Stimulated activated CD4-positive, alpha-beta T cell treated with anti-CD3 and anti-CD28 coated beads, Interleukin-1b, Interleukin-23, amount 100 ng/mL, for 4 hours (primary cell): ENCODE results near the gene CHPF.

ENCODE experiments used
- DNase-seq, 2 donors: peaks; one replicate each; pipeline ENCODE4 v3.0.0-alpha.2; 2020; ENCODE audit warnings: low read depth in 2 of 2

CHPF gene

DNA sequence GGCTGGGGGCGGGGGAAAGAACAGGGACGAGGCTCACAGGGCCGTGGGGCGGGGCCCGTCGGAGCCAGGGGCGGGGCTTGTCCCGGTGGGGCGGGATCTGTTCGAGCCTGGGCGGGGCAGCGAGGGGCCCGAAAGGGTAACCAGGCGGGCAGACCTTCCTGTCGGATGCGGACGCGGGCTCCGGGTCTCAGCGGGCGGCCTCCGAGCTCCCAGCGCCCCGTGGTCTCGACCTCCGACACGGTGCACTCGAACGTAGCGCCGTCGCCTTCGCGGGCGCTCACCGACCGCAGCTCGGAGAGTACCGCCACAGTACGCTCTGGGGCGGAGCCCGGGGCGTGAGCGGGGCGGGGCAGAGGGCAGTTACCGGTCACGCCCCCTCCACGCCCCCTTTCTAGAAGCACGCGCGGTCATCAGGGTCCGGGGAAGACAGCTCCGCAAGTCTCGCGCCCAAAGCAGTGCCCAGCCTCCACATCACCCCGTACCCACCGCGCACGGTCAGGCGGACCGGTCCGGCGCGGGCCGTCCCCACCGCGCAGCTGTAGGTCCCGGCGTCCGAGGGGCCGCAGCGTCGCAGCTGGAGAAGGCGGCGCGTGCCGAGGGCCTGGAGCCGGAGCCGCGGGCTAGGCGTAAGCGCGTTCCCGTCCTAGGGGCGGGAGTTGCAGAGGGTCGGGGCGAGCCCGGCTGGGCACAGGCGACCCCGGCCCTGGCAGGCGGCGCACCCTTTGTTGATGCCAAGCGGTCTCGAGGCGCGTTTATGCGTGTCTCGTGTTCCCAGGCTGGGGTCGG, 9.0 kb upstream of the CHPF start:
- DNase-seq = peak; percentile 68 to 81

DNA sequence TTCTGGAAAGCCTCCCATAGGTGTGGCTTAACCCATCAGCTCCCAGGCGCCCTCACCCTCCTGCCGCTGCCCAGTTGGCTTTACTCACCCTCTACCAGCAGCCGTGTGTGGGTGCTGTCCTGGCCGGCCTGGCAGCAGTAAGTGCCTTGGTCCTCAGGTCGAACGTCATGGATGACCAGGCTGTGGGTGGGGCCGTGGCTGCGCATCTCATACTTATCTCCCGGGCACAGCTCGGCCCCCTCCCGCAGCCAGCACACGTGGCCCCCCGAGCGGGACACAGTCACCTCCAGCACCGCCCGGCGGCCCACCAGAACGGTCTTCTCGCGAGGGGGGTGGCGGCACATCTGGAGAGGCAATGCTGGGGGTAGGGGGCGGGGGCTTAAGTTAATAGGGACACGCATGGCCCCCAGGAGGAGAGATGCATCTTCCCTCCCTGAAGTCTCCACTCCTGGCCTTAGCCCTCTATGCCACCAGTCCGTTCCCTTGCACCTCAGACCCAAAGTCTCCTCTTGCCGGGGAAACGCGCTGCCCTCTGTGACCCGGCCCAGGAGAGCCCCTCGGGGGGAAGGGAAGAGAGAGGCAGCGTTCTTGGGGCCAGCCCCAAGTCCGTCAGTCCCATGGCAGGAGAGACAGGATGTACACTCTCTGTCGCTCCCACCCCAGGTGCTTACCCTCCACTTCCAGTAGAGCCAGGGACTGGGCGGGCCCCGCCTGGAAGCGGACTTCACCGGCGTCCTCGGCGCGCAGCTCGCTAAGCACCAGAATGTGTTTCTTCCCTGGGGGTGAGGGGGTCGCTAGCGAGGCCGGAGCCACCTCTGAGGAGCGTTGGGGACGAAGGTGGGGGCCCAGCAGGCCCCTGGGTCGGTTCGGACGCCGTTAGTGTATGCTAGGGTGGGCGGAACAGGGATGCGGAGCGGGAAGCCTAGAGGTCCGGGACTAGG, 8.1 kb upstream of the CHPF start:
- no peak for DNase-seq

DNA sequence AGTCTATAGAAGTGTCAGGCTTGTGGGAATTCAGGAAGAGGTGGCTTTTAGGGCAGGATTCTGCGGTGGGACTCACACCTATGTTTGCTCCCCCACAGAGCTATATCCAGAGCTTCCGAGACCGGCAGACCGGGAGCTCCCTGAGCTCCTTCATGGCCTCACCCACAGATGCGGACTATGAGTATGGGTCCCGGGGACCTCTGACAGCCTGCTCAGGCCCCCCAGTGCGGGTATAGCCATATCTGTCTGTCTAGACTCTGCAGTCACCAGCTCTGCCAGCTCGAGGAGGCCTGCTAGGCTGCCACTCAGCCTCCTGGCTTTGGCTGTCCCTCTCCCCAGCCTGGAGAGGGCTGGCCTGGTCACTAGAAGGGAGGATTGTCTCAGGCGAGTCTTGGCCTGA, 6.0 kb upstream of the CHPF start:
- DNase-seq = no peak

DNA sequence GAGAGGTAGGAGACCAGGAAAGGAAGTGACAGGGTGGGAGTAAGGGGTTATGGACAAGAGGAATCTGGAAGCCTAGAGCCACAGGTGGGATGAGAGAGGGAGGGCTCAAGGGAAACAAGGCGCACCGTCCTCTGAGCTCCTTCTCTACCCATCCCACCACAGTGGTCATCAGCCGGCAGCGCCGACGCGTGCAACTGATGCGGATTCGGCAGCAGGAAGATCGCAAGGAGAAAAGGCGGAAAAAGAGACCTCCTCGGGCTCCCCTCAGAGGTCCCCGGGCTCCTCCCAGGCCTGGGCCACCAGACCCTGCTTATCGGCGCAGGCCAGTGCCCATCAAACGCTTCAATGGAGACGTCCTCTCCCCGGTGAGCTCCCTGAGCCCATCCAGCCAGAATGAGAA, 5.4 kb upstream of the CHPF start:
- DNase-seq = no peak

DNA sequence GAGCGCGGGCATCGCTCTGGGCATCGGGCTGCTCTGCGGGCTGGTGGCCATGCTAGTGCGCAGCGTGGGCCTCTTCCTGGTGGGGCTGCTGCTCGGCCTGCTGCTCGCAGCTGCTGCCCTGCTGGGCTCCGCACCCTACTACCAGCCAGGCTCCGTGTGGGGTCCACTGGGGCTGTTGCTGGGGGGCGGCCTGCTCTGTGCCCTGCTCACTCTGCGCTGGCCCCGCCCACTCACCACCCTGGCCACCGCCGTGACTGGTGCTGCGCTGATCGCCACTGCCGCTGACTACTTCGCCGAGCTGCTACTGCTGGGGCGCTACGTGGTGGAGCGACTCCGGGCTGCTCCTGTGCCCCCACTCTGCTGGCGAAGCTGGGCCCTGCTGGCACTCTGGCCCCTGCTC, 4.0 kb upstream of the CHPF start:
- no peak for DNase-seq

DNA sequence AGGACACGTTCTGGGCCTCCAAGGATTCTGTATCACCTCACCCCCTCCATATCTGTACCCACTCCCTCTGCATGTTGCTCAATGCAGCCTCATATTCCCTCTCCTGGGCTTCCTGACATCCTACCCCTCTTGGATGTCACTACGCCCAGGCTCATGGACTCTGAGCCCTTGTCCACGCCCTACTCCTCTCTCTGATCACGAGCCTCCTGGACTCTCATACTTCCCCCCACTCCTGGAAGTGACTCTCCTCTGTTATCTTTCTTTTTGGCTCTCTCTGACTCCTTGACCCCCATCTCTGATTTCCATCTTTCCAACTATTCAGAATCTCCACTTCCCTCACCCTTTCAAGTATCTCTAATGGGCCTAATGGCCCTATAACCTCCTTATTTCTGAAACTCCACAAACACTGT, 2.3 kb upstream of the CHPF start:
- DNase-seq = no peak

DNA sequence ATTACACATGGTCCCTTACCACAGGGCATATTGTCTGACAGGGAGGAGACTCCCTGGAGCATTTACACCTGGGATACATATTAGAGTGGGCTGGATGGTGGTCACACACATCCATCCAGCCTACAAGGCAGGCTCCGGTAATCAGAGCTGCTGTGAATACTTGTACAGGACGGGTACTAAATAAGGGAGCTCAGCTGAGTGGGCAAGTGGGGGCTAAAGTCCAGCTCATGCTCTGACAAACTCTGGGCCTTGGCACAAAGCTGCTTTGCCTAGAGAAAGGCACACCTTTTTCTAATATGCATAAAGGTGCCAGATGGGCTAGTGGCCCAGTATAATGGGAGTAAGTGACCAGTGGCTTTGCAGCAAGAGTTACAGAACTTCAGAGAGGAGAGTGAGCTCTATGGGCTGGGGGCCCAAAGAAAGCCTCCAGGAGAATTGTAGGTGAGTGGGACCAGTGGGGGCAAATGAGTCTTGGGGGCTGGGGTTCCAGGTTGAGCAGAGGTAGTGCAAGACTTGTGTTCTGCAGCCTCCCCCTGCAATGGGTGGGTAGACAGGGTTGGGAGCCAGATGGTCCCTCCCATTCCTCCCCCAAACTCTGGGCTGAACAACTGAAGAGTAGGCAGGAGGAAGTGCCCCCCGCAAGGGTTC, 1.8 kb upstream of the CHPF start:
- no peak for DNase-seq

DNA sequence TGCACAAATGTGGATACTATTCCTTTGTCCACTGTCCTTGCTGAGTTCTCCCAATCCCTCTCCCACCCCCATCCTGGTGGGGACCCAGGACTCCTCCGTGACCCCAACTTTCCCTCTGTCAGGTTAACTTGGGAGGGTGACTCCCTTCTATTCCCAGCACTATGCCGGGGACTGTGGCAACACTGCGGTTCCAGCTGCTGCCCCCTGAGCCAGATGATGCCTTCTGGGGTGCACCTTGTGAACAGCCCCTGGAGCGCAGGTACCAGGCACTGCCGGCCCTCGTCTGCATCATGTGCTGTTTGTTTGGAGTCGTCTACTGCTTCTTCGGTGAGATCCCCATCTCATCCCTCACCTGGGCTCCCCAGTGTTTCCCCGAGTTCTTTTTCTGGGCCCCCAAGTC, 958 bp upstream of the CHPF start:
- no peak for DNase-seq

DNA sequence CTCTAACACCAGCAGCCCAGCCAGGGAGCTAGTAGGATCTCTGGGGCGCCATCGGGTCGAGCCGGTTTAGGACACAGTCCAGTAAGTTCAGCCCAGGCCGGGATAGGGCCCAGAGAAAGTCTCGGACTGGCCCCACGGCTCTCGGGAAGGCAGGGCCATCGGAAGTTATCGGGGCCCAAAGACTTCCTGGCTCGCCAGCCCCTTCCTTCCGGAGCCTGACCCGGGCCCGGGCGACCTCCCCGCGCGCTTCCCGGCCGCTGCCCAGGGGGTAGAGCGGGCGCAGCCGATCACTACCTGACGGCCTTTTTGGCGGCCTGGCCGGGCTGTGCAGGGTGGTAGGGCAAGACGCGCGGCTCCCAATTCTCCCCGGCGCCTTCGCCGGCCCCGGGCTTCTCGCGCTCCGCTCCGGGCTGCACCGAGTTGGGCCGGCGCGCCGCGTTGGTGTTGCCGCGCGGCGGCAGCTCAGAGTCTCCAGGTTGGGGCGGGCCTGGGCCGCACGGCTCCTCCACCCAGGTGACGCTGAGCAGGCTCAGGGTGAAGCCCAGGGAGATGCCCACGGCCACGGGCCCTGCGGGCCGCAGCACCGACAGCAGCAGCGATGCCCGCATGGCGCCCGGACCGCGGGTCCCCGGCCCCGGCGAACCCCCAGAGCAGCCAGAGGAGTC, 546 bp downstream of the CHPF start:
- no peak for DNase-seq

DNA sequence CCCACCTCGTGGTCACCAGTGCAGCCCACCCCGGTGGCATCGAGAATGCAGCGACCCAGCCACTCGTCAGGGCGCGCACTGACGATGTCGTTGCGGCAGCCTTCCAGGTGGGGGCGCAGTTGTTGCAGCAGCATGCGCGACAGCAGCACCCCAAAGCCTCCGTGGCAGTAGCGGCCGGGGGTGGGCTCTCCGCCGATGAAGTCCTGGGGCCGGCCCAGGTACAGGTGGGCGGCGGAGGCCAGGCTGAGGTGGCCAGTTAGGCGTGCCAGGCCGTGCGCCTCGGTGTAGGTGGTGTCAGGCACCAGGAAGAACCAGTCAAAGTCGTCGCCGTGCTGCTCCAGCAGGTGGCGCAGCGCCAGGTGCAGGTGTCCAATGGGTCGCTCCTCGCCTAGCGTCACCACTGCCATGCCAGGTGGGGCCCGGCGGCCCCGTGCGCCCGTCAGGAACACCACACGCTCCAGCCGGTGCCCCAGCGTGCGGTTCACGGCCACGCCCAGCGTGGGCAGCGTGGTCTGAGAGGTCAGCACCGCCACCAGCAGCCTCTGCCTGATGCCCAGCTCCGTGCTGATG, 1.9 kb downstream of the CHPF start:
- DNase-seq = peak; percentile 76 to 84

DNA sequence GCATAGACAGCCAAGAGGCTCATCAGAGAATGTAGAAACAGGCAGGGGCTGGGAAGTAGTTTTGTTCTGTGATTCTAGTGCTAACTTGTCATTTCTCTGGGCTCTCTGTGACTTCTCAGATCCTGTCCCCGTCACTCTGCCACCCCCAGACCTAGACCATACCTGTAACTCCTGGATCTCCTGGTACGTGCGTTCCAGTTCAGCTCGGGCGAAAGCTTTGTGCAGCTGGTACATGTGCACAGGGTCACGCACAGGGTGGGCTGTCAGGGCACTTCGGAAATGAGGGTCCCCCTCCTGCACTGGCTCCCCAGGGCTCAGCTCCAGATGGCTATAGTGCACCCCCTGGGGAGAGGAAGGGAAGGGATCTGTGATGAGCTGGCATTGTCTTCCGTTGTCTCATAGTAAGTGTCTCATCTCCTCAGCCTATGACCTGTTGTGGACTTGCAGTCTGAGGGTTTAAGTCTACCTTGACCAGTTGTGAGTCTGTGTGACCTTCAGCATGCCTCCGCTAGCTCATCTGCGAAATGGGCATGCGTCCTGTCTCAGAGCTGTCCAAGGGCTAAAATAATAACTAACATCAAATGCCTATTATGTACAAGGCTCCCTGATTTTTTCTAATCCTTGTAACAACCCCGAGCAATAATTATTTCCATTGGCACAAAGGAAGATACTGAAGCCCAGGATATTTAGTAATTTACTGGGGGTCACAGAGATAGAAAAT, 2.7 kb downstream of the CHPF start:
- DNase-seq = no peak

DNA sequence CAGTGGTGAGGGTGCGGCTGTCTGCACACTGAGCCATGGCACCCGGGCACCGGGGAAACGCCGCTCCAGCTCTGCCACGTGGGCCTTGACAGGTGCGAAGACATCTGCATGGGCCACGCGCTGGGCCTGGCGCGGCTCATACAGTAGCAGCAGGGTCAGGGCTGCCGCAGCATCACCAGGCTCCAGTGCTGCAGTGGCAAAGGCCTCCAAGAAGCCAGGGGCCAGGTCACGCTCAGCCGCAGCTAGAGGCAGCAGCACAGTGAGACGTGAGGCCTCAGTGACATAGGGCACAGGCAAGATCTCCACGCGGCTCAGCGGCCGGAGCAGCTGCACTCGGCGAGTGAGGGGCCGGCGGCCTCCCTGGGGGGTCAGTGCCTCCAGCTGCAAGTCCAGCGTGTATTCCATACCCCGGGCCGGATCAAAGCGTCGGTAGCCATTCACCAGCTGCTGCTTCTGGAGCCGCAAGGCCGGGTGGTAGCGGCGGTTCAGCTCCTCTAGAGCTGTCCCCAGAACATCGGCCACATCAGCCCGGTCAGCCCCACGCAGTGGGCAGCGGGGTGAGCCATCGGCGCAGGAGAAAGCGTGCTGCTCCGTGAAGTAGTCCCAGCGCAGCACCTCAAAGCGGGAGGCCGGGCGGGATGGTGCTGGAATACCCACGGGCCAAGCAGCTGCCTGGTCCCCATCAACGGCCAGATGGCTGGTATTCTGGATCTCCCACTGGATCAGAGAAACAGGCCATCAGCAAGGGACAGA, 3.5 kb downstream of the CHPF start:
- no peak for DNase-seq

DNA sequence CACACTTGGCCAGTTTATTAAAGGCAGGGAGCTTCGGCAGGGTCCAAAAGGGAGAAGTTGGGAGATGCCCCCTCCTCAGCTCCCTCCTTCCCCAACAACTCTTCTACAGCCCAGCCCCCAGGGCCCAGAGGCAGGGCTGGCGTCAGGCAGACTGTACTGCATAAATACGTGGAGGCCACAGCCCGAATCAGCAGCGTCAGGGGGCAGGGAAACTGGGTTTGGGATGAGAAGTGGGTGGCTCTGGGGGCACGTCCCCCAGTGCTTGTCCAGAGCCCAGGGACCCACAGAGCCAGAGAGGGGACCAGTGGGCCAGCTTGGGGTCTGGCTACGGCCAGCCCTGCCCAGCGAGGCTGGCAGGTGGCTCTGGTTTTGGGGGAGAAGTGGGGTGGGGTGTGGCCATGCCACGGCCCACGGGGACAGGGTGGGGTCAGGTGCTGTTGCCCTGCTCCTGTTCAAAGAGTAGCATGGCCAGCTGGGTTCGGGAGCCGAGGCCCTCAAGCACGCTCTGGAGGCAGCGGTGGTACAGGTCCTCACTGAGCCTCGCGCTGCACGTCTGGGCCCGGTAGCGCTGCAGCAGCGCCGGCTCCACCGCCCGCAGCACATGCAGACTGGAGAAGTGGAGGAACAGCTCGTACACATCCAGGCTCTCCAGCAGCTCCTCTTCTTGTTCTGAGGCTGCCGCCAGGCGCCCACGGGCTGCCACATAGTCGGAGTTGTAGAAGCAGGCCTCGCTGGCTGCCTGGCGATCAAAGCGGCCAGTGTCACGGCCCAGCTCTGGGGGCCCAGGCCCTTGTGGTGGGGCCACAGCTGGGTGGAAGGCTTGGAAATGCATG, 4.4 kb downstream of the CHPF start:
- no peak for DNase-seq

DNA sequence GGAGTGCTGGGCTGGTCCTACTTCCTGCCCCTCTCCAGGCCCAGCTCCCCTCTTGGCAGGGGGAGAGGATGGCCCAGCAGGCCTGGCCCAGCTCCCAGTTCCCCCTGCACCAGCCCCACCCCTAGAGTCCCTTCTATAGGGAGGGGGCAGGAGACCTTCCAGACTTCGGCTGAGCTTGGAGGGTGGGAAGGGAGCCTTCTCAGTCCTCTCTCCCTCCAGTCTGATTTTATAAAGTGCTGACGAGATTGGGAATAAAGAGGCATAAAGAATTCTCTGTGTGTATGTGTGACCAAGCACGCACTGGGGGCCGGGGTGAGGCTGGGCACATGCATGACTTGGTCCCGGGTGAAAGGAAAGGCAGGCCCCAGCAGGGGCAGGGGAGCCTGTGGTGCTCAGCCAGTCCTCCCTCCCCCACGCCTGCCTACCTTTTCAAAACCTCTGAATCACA, 5.1 kb downstream of the CHPF start:
- no peak for DNase-seq

DNA sequence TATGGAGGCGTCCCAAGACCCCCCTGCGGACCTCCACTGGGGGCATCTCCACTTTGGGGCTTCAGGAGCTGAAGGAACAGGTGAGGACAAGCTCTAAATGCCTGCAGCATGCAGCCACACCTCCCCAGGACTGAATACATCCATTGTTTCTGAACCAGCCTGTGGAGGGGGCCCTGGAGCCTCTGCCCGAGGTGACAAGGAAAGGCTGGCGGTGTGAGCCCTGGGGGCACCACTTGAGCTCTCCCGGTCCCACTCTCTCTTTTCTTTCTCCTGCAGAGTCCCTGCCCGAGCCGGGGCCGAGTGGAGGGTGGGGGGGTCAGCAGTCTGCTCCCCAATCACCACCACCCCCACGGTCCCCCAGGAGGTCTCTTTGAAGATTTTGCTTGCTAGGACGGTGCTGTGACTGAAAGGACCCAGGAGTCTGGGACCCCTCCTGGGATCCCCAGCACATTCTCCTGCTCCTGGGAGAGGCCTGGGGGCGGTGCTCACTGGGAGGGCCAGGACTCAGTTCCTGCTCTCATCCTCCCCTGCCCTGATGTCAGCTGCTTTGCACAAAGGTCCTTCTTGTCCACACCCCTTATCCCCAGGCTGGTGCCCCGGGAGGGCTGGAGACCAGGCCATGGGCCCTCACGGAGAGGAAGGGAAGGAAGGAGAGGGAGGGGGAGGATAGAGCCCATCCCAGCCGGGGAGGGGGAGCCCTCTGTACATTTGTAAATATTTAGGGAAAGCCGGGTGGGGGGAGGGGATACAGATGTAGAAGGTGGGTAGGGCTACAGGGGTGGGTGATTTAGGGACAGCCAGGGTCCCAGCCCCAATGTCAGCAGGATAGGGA, 5.7 kb downstream of the CHPF start:
- no peak for DNase-seq

DNA sequence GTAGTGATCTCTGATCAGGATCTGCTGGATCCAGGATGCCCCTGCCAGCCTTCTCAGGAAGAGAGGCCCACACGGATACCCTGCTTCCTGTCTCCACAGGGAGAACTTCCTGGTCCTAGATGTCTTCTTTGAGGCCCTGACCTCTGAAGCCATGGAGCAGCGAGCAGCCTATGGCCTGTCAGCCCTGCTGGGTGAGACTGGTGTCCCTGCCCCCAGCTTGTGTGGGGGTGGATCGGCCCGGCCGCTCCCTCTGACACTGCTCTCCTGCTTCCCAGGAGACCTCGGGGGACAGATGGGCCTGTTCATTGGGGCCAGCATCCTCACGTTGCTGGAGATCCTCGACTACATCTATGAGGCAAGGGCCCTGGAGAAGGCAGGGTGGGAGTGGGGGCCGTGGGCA, 6.6 kb downstream of the CHPF start:
- DNase-seq = no peak

DNA sequence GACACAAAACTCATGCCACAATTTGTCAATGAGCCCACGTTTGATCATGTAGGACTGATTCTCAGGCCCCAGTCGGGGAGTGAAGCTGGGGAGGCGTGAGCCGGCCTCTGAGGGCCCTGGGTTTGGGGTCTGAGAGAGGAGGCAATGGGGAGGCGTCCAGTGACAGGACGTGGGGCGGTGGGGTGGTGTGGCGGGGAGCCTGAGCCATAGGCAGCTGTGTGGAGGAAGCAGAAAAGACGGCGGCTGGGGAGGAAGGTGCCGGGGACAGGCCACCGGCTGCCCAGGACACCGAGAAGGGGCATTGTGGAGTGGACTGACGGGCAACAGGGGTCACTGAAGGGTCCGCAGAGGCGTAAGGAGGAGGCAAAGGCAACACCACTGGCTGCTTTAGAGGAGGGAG, 7.2 kb downstream of the CHPF start:
- no peak for DNase-seq

DNA sequence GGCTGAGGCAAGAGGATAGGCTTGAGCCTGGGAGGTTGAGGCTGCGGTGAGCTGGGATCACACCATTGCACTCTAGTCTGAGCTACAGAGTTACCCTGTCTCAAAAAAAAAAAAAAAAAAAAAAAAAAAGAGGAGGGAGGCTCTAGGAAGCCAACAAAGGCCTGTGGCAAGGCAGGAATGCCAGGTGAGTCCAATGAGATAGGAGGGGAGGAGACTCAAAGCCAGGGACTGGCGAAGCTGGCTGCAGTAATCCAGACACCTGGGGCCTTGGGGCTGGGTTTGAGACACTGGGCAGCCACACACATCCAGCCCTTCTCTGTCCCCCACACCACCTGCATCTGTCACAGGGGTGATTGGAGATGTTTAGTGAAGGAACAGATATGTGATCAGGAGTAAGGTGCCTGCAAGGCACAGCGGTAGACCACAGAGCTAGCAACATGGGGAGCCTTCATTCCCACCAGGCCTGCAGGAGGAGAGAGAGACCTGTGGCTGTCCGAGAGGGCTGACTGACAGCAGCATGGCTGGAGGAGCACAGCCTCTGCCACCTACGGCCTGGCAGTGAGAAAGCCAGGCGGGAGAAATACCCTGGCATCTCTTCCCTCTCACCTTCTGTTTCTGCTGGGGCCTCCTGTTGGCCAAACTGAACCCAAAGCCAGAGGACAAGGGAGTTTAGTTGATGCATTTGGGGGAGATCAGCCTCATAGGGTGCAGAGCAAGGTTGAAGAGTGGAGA, 9.5 kb downstream of the CHPF start:
- no peak for DNase-seq
